ENCODE measurements around the gene OR2AT4. TPM values are rescaled to one million over a fixed set of nuclear protein-coding genes. Genes with fewer than 3 reads are reported as not detected.
A peak's percentile ranks its signal among the peaks of the same experiment; 100 is the strongest.

The OR2AT4 gene
- total RNA-seq, 6 experiments from 2014 or later = not detected

DNA sequence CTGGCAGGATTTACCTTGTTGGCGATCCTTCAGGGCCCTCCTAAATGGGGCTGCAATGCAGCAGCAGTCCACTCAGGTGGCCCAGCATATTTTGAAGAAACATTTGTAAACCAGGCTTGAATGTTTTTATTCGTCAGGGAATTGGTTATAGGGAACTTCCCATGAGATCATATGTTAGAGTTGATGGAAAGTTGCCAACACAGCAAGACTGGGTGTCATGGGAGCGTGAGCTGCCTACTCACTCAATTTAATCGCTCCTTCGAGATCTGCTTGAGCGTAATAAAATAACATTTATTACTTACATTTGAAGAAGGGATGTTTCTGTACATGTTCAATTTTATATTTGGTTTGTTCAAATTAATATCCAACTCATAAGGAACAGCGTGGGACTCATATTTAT lies 19.4 kb downstream of the OR2AT4 start:
- intact Hi-C loops (cut with DNase I) = no loop called here
- ATAC-seq = peak in 1 of 4 donors; percentile 31
- Histone ChIP-seq H3K9me3 (no peaks in the 10 kb centered on the region), H3K36me3 (no peaks in the 10 kb centered on the region), H3K27me3 (no peaks in the 10 kb centered on the region), H3K27ac (no peak overlapping the region), H3K4me1 (no peaks in the 10 kb centered on the region), H3K4me3 (no peak overlapping the region)
- no peak for DNase-seq
- 68% methylated on average over 7 of the region's 7 CpGs for WGBS (ENCODE audit: insufficient coverage, low coverage, low lambda C conversion rate, missing lambda C conversion rate)
- no peak for TF ChIP-seq POLR2A (IDR thresholded peaks at IDR 0.05)

DNA sequence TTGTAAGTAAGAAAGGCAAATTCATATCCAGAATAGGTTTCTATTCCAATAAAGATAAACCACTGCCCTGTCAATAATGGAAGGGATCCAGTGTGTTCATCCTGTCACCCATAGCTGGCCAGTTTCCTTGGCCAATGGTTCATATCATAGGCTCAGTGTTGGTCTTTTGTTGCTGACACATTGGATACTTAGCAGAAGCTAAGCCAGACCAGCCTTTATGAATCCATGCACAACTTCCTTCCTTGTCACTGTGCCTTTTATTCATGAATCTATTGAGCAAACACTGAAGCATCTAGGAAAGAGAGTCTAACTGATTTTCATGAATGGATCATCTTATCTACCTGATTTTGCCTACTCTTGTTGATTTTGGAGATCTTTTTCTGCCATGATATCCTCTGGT lies 20.0 kb downstream of the OR2AT4 start:
- Histone ChIP-seq H3K4me3 (no peak overlapping the region), H3K27me3 (no peaks in the 10 kb centered on the region), H3K36me3 (no peaks in the 10 kb centered on the region), H3K27ac (no peak overlapping the region), H3K4me1 (no peaks in the 10 kb centered on the region), H3K9me3 (no peaks in the 10 kb centered on the region)
- intact Hi-C loops (cut with DNase I) = no loop called here
- no peak for TF ChIP-seq POLR2A (IDR thresholded peaks at IDR 0.05)
- DNase-seq (no peak), ATAC-seq (no peak)

DNA sequence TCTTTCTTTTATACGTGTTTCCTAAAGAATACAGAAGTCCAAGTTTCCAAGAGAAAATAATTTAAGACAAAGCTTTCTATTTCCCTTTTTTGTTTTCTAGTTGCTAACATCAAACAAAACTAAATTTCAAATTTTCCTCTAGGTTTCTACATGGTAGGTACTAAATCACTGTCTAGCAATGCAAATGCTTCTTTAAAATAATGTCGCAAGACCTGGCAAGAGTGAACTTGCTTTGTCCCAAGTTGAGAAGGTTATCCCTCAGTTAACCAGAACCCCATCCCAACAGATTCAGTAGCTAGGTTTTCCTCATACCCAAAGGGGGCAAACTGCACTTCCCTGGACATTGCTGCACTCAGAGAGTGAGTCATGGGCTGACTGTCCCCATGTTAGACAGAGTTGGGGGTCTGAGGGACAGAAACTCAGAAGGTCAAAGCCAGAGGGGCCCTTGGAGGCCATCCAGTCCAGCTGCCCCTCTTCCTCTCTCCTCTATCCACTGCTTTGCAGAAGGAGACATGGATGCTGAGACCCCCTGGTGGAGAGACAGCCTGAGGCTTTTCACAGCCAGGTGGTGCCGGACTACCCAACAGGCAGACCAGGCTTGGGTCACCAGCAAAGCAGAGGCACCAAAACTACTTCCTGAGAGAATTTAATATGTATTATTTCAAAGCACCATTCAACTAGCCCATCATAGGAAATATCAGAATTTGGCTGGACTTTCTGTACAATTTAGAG lies 23.1 kb downstream of the OR2AT4 start:
- TF ChIP-seq, protein P1, sequence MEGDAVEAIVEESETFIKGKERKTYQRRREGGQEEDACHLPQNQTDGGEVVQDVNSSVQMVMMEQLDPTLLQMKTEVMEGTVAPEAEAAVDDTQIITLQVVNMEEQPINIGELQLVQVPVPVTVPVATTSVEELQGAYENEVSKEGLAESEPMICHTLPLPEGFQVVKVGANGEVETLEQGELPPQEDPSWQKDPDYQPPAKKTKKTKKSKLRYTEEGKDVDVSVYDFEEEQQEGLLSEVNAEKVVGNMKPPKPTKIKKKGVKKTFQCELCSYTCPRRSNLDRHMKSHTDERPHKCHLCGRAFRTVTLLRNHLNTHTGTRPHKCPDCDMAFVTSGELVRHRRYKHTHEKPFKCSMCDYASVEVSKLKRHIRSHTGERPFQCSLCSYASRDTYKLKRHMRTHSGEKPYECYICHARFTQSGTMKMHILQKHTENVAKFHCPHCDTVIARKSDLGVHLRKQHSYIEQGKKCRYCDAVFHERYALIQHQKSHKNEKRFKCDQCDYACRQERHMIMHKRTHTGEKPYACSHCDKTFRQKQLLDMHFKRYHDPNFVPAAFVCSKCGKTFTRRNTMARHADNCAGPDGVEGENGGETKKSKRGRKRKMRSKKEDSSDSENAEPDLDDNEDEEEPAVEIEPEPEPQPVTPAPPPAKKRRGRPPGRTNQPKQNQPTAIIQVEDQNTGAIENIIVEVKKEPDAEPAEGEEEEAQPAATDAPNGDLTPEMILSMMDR (IDR thresholded peaks at IDR 0.05) = no peak
- TF ChIP-seq POLR2A (IDR thresholded peaks at IDR 0.05) = no peak
- Histone ChIP-seq H3K36me3 (no peaks in the 10 kb centered on the region), H3K4me3 (no peak overlapping the region), H3K4me1 (no peaks in the 10 kb centered on the region), H3K27me3 (no peaks in the 10 kb centered on the region), H3K27ac (no peak overlapping the region), H3K9me3 (no peaks in the 10 kb centered on the region)
- ATAC-seq (no peak), DNase-seq (no peak)
- intact Hi-C loops (cut with DNase I) = no loop called here
- WGBS (ENCODE audit: insufficient coverage, low coverage, low lambda C conversion rate, missing lambda C conversion rate) = 65% methylated on average over 2 of the region's 3 CpGs

DNA sequence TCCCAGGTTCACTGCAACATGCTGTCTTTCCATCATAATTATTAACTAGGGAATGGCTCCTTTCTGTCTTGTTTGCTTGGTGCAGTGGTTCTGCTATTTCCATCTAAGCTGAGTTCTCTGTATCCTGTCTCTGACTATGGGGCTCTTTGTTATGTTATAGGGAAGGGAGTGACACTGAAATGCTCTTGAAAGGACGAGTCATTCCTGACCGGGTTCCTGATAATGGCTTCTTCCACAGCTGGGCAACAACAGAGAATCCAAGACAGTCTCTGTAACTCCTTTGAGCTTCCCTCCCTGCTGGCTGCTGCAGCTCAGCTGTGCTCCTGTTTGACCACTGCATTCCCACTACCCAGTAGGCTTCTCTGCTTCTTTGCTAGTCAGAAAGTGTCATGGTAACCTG lies 24.1 kb downstream of the OR2AT4 start:
- no peak overlapping the region for H3K27ac ChIP-seq
- DNase-seq (no peak), ATAC-seq (no peak)
- H3K36me3 ChIP-seq = no peaks in the 10 kb centered on the region
- no peak overlapping the region for H3K4me3 ChIP-seq
- 0% methylated on average over 1 of the region's 2 CpGs for WGBS (ENCODE audit: insufficient coverage, low coverage, low lambda C conversion rate, missing lambda C conversion rate)
- TF ChIP-seq, protein P1 (IDR thresholded peaks at IDR 0.05) = no peak
- TF ChIP-seq POLR2A (IDR thresholded peaks at IDR 0.05) = no peak
- intact Hi-C loops (cut with DNase I) = no loop called here
- no peaks in the 10 kb centered on the region for H3K27me3 ChIP-seq
- no peaks in the 10 kb centered on the region for H3K9me3 ChIP-seq
- H3K4me1 ChIP-seq = no peaks in the 10 kb centered on the region

DNA sequence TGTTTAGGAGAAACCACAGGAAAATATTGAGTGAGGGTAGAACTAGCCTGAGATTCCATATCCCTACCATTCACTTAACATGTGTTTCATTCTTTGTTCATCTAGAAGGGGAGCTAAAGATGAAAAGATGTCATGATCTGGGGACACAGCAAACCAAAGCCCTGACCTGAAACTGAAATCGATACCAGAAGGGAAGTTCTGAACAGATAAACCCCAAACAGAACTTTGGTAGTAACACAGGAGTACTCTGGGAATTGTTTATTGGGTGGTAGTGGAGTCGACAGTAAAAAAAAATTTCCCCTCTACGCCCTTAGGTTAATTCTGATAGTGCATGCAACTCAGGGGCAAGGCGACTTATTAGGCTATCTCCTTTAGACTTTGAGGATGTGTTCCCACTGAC lies 27.2 kb downstream of the OR2AT4 start:
- intact Hi-C loops (cut with DNase I) = no loop called here
- no peak overlapping the region for H3K4me3 ChIP-seq
- DNase-seq = no peak
- H3K27ac ChIP-seq = no peak overlapping the region
- TF ChIP-seq, protein P1 (IDR thresholded peaks at IDR 0.05) = no peak
- TF ChIP-seq POLR2A (IDR thresholded peaks at IDR 0.05) = no peak
- no peaks in the 10 kb centered on the region for H3K4me1 ChIP-seq
- no peaks in the 10 kb centered on the region for H3K36me3 ChIP-seq
- ATAC-seq = no peak
- 78% methylated on average over 4 of the region's 4 CpGs for WGBS (ENCODE audit: insufficient coverage, low coverage, low lambda C conversion rate, missing lambda C conversion rate)
- no peaks in the 10 kb centered on the region for H3K9me3 ChIP-seq
- H3K27me3 ChIP-seq = no peaks in the 10 kb centered on the region

DNA sequence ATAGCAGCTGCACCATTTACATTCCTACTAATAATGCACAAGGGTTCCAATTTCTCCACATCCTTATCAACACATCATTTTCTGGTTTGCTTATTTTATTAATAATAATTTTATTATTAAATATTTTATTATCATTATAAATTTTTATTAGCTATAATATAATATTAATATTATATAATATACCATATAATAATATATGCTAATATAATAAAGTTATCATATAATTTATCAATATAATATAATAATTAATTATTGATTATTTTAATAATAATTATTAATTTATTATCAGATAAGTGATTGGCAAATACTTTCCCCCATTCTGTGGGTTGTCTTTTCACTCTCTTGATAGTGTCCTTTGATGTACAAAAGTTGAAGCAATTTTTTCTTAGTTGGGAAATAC lies 27.7 kb downstream of the OR2AT4 start:
- no peak overlapping the region for H3K27ac ChIP-seq
- DNase-seq (no peak), ATAC-seq (no peak)
- H3K4me1 ChIP-seq = no peaks in the 10 kb centered on the region
- intact Hi-C loops (cut with DNase I) = no loop called here
- TF ChIP-seq, protein P1 (IDR thresholded peaks at IDR 0.05) = no peak
- no peak for TF ChIP-seq POLR2A (IDR thresholded peaks at IDR 0.05)
- no peaks in the 10 kb centered on the region for H3K36me3 ChIP-seq
- no peak overlapping the region for H3K4me3 ChIP-seq
- H3K9me3 ChIP-seq = no peaks in the 10 kb centered on the region
- H3K27me3 ChIP-seq = no peaks in the 10 kb centered on the region
